ENCODE results near the gene ADK.
A peak's percentile ranks its signal among the peaks of the same experiment; 100 is the strongest.
"Not testable (repeated sequence)": the region's sequence is repeated elsewhere in the genome, so short reads cannot be mapped to it uniquely, and the experiment has no call there.

ADK gene

GRCh38 chr10:74297389-74298080 lies 146.5 kb downstream of the ADK start:
- DNase-seq (ENCODE audit: low spot score) (no peak), FAIRE-seq (no peak)

- FAIRE-seq, result not testable (repeated sequence)
Observed at GRCh38 chr10:74300074-74300621, 149.1 kb downstream of the ADK start.

GRCh38 chr10:74300666-74301065 lies 149.6 kb downstream of the ADK start:
- DNase-seq (ENCODE audit: low spot score) (no peak), FAIRE-seq (no peak)

More at GRCh38 chr10:74300074-74300621, 149.1 kb downstream of the ADK start:
- not testable (repeated sequence) for DNase-seq (ENCODE audit: low spot score)

- DNase-seq (ENCODE audit: low spot score), result no peak
- no peak for FAIRE-seq
Observed at GRCh38 chr10:74305730-74306129, 154.7 kb downstream of the ADK start.

- DNase-seq (ENCODE audit: low spot score) (no peak), FAIRE-seq (no peak)
Observed at GRCh38 chr10:74306227-74306982, 155.4 kb downstream of the ADK start.

- no peak for FAIRE-seq
- no peak for DNase-seq (ENCODE audit: low spot score)
Observed at GRCh38 chr10:74307061-74307651, 156.1 kb downstream of the ADK start.

GRCh38 chr10:74310652-74311257 lies 159.7 kb downstream of the ADK start:
- no peak for DNase-seq (ENCODE audit: low spot score)
- FAIRE-seq, result no peak

GRCh38 chr10:74314166-74314565 lies 163.1 kb downstream of the ADK start:
- FAIRE-seq (no peak), DNase-seq (ENCODE audit: low spot score) (no peak)

GRCh38 chr10:74320026-74320425 lies 169.0 kb downstream of the ADK start:
- no peak for DNase-seq (ENCODE audit: low spot score)
- FAIRE-seq, result no peak

GRCh38 chr10:74320717-74321116 lies 169.7 kb downstream of the ADK start:
- DNase-seq (ENCODE audit: low spot score) (no peak), FAIRE-seq (no peak)

GRCh38 chr10:74322141-74322540 lies 171.1 kb downstream of the ADK start:
- FAIRE-seq (no peak), DNase-seq (ENCODE audit: low spot score) (no peak)

- DNase-seq (ENCODE audit: low spot score) (no peak), FAIRE-seq (no peak)
Observed at GRCh38 chr10:74322565-74322964, 171.5 kb downstream of the ADK start.

GRCh38 chr10:74328388-74328787 lies 177.4 kb downstream of the ADK start:
- DNase-seq (ENCODE audit: low spot score) (no peak), FAIRE-seq (no peak)

GRCh38 chr10:74329873-74330272 lies 178.9 kb downstream of the ADK start:
- no peak for DNase-seq (ENCODE audit: low spot score)
- FAIRE-seq, result no peak

GRCh38 chr10:74330646-74331045 lies 179.6 kb downstream of the ADK start:
- DNase-seq (ENCODE audit: low spot score), result no peak
- FAIRE-seq, result no peak

- no peak for DNase-seq (ENCODE audit: low spot score)
- no peak for FAIRE-seq
Observed at GRCh38 chr10:74332398-74332797, 181.4 kb downstream of the ADK start.

- DNase-seq (ENCODE audit: low spot score) (no peak), FAIRE-seq (no peak)
Observed at GRCh38 chr10:74333174-74333573, 182.2 kb downstream of the ADK start.

- FAIRE-seq (no peak), DNase-seq (ENCODE audit: low spot score) (no peak)
Observed at GRCh38 chr10:74334221-74334620, 183.2 kb downstream of the ADK start.

GRCh38 chr10:74335501-74335900 lies 184.5 kb downstream of the ADK start:
- FAIRE-seq, result no peak
- DNase-seq (ENCODE audit: low spot score), result no peak

- no peak for FAIRE-seq
- DNase-seq (ENCODE audit: low spot score), result peak; percentile 36
Observed at GRCh38 chr10:74337330-74338016, 186.5 kb downstream of the ADK start.

- DNase-seq (ENCODE audit: low spot score), result no peak
- no peak for FAIRE-seq
Observed at GRCh38 chr10:74342991-74343390, 192.0 kb downstream of the ADK start.
